SH-SY5Y (cell line): ENCODE data around the gene PLAAT3.

Experiments used
- GATA2 ChIP-seq: IDR thresholded peaks from 2 replicates; pipeline ENCODE4 v1.6.1; 2011; ENCODE audit warnings: mild to moderate bottlenecking, low read depth, low read length
- GATA3 ChIP-seq: IDR thresholded peaks from 2 replicates; pipeline ENCODE4 v1.6.1; 2011; ENCODE audit warnings: low read depth, mild to moderate bottlenecking, low read length, moderate library complexity

DNA sequence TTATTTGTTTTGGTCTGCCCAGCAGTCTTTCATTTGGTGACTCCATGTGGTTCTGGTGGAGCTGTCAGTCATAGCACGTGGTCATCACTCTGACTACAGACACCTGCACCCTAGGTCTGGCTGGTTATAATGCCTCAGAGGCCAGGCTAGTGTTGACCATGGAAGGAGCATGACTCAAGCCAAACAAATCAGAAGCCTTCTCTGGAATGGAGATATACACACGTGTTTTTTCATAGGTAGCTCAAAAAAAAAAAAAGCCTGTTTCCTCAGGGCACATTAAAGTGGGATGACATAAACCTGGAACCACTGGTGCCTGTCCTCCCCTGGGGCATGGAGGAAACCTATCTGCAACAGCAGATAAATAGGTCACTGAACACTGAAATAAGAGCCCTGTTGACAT lies 8.1 kb upstream of the PLAAT3 start:
- TF ChIP-seq GATA2 (no peak), GATA3 (no peak)
